GM19438 (cell line): Measurements from ENCODE around the gene HESX1.

ENCODE experiments used
- ATAC-seq: cut with Tn5 transposase; IDR thresholded peaks from one replicate; pipeline ENCODE4 v1.9.1; 2021; ENCODE audit warnings: low read depth; ENCODE audit not compliant: unreplicated experiment

Gene HESX1

DNA sequence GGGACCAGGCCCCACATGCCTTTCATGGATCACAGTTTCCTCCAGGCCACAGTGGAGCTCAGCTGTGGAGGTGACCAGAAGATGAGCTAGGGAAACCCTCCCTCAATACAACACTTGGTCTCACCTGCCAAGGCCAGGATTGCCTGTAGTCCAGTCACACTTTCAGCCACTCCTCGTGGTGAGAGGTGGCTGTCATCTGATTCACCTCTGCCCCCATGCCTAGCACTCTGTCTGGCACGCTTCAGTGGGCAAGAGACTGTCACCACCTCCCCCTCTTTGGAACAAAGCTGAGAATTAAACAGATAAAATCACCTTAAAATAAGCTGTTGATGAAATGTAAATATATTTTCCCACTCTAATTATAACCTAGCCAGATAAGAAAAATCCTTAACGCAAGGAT is 30.7 kb downstream of the HESX1 start:
- no peak for ATAC-seq

DNA sequence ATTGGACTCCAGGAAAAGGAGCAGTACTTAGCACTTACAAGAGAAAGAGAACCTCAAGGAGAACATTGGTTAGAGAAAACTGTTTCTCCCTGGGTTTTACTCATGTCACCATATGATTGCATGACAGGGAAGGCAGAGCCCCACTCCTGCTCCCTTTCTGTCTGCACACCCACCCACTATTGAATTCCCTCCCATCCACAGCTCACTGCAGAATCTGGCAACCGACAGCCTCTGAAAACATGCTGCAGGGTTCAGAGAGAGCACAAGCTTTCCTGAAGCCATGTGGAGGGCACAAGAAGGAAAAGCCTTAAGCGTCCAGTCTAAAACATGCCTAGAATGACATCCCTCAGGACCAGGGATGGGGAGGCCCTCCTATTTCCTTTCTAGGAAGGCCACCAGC is 31.6 kb downstream of the HESX1 start:
- no peak for ATAC-seq

DNA sequence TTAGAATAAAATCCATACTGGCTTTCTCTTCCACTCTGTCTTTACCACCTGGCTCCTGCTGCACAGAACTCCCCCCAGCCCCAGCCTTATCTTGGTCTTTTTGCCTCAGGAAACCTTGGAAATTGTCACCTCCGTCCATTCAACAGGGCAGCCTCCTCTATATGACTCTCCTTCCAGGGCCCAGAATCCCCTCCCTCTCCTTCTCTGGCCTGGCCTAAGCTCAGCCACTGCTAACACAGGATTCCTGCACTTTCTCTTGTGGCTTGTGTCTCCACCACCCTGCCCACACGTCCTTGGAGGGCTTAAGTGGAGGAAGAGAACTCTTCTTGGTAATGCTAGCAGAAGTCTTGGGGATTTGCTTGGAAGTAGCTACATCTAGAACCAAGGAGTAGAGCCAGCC is 33.1 kb downstream of the HESX1 start:
- ATAC-seq = no peak

DNA sequence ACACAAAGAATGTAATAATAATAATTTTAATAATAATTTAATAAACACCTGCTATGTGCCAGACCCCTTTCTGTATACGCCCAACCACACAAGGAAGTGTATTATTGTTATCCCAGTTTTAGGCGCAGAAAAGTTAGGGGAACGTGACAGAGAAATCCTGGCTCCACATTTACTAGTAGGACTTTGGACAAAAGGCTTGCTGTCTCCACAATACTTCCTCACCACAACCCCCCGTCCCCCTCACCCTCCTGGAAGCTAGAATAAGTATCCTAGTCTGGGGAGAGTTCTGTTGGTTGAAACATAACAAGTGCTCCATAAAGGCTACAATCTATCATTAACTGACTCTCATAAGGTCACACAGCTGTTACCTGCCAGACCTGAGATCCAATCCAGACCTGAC is 34.1 kb downstream of the HESX1 start:
- no peak for ATAC-seq

DNA sequence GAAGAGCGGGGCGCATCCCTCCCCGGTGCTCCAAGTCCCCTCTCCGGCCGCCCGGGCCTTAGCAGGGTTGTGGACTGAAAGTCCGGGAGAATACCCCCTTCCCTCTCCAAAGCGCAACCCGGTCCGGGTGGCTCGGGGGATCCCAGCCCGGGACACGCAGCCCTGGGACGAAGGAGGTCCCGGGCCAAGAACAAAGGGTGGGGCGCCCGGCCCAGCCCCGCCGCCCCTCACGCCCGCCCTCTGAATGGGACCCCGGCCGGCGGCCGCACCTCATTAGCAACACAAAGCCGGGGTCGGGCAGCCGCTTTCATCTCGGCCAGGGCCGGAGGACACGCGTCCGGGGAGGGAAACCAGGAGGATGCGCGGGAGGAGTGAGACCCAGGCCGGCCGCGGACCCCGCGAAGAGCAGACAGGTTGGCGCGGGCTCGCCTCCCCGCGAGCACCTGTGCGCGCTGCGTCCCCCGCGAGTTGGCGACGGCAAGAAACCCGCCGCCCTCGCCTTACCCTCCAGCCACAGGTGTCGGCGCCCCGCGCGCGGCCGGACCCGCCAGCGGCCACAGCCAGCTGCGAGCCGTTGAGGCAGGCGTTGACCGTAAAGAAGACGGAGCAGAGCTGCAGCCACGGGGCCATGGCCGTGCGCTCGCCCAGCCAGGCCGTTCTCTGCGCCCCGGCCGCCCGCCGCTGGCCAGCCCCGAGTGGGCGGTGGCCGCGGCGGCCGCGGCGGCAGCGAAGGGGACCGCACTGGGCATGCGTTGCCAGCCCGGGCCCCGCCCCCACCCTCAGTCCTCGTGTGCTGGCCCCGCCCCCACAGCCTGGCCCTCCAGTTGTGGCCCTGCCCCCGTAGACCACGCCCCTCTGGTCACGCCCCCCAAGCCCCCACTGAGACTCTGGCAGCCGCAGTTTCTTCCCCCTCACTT is 34.9 kb downstream of the HESX1 start, which contains the start of gene IL17RD:
TSS of gene IL17RD (minus strand) at position 697 of the 917 bp plus-strand sequence. CDS start at position 630, 67 bp downstream.
- ATAC-seq = peak; percentile 39

DNA sequence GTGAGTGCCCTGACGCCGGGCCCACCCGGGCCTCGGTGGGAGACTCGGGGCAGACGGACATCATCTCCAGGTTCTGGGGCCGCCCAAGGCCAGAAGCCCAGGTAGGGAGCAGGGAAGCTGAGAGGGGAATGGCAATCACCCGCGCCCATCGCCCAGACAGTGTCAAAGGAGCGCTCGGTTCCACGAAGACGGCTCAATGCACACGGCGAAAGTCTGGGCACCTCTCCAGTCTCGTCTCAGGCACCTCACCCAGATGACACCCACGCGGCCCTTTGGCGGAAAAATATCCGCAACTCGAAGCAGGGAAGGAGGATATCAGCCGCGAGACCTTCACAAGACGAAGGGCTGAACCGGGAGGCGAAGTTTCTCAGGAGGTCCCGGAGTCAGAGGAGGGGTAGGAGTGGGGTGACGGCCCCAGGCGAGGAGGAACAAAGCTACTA is 35.5 kb downstream of the HESX1 start:
- no peak for ATAC-seq

DNA sequence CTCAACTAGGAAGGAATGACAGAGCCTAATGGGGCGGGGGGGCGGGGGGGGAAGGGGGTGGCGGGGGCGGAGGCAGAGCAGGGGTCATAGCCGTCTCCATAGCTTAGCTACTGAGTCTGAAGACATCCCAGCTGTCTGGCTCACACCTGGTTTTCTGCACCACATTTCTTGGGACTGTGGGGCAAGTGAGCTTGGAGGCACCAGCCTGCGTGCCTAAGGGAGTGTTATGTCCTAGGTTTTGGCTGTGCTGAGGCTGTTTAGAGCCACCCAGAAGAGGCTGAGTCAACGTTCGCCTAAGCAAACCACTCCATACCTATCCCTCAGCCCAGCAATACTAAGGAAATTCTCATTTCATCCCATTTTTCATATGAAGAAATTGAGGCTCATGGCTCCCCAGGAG is 36.0 kb downstream of the HESX1 start:
- no peak for ATAC-seq

DNA sequence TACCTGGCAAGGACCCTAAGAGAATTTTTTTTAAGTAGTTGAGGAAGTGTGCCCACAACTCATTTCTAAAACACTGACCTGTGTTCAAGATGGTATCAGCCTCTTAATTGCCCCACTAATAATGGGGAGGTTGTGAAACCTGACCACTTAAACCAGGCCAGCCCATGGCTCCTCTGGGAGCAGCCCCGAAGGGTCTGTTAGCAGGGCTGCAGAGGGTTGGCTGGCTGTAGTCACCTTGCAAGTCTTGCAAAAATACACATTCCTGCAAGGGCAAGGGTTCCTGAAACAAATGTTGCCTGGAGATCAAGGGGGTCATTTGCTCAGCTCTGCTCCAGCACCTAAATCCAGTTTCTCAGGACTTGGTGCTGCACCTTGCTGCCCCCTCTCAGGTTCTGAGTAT is 37.9 kb downstream of the HESX1 start:
- ATAC-seq = no peak

DNA sequence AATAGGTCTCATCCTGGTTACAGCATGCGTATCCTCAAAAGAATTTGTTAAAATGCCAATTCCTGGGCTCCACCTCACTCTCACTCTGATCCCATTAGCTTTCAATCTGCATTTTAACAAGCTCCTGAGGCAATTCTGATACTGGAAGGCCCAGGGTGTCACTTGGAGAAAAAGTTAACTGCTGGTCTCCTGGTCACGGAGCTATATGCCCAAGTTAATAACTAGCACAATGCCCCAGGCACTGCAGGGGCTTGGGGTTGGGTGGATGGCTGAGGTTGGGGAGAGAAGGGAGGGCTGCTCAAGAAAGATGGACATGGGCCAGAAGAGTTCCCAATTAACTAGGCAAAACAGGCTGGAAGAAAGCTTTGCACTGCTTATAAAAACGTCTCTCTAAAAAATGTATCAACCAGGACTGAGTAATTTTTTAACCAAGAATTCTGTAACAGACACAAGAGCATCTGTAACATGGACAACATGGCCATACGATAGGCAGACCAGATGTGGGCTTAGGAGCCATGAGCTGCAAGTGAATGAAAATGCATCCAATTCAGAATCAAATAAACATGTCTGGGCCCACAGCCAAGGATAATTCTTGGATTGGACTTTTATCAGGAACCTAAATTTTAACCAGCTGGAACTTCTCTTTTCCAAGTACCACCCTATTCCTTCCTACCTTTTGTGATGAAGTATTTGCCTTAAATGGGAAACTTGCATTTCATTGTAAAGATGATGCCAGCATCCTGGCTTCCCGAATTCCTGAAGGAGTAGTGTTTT is 38.8 kb downstream of the HESX1 start:
- no peak for ATAC-seq

DNA sequence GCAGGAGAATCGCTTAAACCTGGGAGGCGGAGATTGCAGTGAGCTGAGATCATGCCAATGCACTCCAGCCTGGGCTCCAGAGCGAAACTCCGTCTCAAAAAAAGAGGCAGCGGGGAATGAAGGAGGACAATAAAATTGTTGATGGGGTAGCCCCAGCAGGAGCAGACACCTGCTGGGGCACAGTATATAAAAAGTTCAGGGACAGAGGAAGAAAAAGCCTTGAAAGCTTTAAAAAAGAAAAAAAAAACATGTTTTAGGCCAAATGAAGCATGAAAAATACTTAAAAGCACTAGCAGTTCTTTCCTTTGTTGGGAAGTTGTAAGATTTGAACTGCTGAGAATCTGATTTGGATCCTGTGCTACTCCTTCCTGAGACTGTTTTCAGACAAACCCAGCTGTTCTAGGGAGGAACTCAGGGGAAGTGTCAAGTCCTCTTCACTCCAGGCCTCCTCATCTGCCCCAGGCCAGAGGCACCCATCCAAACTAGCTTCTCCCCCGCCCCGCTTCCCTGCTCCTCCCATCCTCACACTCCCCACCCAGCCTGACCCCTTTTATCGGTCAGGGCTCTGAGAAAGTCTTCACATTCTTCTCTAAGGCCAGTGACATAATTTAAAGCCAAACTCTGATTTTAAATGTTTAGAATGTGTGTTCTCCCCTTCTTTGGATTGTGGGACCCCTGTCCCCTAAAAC is 39.6 kb downstream of the HESX1 start:
- ATAC-seq = no peak

DNA sequence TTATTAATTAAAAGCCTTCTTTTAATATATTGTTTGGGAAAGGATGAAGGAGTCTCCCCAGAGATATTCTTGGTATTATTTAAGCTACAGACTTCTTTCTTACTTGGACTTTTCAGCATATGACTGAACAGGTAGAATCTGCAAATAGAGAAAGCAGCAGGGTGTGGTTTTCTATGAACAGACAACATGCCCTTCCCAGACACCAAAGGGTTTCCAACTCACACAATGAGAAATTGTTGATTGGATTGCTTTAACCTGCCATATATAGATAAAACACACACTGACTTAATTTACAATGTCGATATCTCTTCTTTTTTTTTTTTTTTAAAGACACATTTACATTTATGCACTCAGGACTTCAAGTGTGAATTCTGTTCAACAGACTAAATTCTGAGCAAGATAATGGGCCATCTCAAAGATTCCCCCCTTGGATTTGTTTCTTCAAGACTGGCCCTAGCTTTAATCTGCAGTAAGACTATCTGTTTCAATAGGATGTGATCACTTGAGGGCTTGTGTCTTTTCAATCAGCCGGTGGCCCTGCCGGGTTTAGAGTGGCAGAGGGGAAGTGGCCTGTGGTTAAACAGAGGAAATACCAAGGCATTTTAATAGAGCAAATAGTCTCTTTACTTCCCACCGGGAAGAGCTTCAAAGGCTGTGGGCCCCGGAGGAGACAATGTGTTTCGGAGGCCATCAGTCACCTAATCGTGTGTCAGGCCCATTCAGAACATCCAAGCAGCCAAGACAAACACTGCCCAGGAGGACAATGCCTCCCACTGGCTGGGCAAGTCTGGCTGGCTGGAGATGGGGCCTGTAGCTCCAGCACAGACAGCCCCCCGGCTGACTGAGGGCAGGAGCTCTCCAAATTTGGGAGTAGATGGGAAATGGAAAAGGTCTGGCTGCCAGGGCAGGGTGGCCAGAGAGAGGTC is 40.7 kb downstream of the HESX1 start:
- no peak for ATAC-seq

DNA sequence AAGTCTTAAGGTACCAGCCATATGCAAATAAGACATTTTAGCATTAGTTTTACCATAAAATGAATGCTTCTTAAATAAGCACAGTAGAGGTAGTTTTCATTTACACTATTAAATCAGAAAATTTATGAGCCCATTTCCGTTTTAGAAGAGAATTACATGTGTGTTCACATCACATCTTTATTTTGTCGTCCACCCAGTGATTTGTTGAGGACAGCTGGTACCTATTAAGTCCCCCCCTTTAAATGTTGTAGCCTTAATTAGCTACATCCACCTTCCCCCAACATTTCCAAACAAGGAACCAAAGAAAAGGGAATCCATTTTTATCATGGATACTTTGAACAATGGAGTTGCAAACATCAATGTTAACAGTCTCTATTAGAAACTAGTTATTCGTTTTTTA is 41.5 kb downstream of the HESX1 start:
- ATAC-seq = no peak

DNA sequence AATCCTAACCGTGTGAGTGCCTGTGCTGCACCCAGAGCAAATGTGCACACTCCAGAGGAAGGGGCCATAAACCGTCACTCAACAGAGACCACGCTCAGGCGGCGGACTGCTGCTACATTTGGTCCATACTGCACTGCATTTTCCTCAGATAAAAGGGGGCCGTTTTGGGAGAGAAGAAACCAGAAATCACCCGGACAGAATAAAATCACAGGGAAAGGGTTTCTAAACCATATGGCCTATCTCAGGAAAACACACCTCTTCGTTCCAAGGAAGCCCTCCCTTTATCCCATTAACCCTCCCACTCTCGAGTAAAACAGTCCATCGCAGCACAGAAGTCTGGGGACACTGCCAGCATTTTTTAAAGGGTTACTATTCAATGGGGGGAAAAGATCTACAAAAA is 42.2 kb downstream of the HESX1 start:
- ATAC-seq = no peak

DNA sequence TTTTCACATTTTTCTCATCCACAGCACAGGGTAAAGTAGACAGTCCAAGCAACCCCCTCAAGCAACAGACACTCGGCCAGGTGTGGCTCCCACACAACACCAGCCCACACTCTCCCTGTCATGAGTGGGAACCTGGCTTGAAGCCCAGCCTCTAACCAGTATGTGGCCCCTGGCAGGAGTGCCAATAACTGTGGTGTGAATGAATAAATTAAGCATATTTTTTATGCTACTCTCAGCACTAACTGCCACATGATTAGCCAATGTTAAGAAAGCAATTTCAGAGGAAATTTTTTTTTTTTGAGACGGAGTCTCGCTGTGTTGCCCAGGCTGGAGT is 44.5 kb downstream of the HESX1 start:
- ATAC-seq = no peak

DNA sequence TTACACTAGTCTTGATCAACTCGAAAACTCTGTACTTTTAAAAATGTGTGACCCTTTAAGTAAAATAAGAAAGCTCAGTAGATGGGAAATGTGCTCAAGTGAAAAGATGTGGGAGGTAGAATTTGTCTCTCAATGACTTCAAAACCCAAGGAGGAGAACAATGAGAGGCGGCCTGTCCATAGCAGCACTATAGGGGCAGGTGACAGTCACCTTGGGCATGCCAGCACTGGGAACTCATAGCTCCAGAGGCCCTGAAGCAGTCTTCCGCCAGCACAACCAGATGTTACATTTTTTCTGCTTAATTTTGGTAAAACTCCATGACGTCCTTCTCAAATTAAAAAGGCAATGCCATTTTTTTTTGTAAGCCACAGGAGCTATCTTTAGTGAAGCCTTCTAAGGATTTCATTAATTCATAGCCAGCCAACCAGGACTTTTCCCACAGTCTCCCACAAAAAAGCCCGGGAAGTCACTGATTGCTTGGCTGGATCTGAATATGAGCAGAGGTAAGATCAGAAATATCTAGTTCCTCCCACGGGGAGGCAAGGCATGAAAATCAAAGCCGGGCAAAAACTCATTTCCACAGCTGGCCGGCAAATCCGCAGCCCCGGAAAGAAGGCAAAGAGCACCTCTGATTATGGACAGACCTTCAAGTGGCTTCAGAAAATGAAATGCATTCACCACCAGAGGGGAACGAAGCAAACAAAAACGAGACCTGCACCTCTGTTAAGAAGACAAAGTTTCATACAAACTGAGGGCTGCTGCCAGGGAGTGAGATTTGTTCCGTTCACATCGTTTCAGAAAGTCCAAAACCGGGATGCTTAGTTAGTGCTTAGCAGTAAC is 45.1 kb downstream of the HESX1 start:
- ATAC-seq = no peak

DNA sequence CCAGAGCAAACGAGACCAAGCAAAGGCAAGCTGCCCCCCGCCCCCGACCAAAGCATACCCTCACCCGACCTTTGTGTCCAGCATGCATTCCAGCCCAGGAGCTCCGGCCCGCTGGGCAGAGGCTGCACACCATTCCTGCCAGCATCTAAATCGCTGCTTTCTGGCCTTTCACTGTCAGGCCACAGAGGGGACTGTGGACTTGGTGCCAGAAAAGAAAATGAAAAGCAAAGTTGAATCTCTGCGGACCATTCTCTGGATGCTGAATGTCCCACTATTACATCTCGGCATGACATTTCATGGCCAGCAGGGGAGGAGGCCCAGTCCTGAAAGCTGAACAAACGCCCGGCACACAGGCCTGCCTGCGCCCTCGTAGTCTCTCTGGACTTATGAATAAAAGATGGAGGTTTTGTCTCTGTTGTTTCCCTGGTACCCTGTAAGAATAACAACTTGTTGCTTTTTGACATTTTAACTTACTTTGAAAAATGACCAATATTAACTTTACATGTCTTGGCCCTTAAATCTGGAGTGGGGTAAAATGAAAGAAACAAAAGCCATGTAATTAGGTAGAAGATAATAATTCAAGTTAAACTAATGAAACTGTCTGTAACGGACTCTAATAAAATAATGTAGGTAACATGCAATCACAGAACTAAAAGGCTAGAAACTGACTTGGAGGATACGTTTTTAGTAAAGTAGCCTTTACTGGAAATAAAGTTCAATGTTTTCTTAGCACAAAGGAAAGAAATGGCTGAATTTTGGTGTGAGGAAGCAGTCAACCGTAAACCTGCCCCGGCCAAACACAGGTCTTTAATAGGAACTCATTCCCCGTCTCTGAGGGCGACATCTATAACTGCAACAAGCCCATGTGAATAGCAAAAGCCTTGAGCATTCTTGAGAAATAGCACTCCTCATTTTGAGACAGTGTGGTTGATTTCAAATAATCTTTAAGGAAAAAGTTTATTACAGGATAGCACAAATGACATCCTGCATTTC is 47.3 kb downstream of the HESX1 start:
- no peak for ATAC-seq

DNA sequence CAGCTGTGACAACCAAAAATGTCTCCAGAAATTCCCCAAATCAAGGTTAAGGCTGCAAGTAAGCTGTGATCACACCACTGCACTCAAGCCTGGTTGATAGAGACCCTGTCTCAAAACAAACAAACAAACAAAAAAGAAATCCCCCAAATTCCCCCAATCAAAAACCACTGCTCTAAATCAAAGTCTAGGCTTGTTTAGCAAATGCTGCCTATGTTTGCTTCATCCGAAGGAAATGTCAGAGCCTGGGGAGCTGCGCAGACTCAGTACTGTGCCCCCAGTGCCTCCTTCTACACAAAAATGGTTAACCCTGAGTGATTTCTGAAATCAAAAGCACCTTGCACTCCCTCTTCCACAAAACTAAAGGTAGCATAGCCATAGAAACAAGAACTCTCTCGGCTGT is 48.0 kb downstream of the HESX1 start:
- ATAC-seq = no peak

DNA sequence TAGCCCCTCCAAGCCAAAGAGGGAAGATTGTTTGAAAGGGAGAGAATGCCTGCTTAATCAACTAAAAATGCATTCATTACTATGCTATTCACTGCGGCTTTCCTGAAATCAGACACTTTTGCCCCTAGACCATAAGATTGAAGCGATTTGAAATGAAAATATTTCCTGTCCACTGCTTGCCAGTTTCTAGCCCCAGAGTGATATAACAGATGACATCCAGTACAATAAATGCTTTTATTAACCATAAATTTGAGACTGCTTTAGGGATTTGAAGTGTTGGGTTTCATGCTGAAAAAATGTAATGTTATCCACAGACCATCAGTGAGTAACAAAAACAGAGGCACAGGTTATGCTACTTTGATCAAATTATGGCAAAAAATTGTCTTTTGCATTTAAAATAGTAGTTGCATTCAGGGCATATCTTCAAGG is 48.7 kb downstream of the HESX1 start:
- no peak for ATAC-seq
